ENCODE results near the gene RGPD8. TPM values are rescaled to one million over a fixed set of nuclear protein-coding genes. Genes with fewer than 3 reads are reported as not detected.
A peak's percentile ranks its signal among the peaks of the same experiment; 100 is the strongest.

RGPD8 gene
- total and polyA plus RNA-seq, 2 of the 13 experiments (the other 11 are each of a cell fraction or from before 2014, with no cell fraction given) = 2.3 to 12.8 TPM

DNA sequence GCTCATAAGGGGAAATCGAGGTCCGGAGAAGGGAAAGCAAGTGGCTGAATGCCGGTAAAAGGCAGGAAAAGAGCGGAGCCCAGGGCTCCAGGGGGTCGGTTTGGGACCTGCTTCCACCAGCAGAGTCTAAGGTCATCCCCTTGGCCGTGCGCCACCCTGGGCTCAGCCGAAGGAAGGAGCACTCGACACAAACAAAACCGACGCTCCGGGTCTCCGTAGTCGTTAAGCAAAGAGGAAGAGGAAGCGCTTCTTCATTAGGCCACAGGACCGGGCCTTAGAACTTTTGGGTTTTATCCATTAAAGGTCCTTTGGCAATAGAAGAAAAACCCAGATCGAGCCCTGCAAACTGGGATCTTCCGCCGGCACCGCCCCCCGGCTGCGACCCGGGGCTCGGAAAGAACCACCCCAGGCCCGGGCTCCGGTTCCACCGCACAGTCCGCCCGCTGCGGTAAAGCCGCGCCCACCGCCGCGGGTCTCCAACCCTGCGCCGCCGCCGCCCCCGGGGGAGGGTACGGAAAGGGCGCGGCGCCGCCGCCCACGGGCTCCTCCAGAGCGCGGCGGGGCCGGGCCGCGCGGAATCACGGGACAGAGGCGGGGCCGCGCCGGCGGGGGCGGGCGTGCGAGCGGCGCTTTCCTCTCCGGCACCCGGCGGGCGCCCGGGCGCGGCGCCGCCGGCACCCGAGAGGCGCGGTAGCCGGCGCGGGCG is 48.2 kb upstream of the RGPD8 start, which contains the start of gene TTL (continued):
- TF ChIP-seq, protein P1, sequence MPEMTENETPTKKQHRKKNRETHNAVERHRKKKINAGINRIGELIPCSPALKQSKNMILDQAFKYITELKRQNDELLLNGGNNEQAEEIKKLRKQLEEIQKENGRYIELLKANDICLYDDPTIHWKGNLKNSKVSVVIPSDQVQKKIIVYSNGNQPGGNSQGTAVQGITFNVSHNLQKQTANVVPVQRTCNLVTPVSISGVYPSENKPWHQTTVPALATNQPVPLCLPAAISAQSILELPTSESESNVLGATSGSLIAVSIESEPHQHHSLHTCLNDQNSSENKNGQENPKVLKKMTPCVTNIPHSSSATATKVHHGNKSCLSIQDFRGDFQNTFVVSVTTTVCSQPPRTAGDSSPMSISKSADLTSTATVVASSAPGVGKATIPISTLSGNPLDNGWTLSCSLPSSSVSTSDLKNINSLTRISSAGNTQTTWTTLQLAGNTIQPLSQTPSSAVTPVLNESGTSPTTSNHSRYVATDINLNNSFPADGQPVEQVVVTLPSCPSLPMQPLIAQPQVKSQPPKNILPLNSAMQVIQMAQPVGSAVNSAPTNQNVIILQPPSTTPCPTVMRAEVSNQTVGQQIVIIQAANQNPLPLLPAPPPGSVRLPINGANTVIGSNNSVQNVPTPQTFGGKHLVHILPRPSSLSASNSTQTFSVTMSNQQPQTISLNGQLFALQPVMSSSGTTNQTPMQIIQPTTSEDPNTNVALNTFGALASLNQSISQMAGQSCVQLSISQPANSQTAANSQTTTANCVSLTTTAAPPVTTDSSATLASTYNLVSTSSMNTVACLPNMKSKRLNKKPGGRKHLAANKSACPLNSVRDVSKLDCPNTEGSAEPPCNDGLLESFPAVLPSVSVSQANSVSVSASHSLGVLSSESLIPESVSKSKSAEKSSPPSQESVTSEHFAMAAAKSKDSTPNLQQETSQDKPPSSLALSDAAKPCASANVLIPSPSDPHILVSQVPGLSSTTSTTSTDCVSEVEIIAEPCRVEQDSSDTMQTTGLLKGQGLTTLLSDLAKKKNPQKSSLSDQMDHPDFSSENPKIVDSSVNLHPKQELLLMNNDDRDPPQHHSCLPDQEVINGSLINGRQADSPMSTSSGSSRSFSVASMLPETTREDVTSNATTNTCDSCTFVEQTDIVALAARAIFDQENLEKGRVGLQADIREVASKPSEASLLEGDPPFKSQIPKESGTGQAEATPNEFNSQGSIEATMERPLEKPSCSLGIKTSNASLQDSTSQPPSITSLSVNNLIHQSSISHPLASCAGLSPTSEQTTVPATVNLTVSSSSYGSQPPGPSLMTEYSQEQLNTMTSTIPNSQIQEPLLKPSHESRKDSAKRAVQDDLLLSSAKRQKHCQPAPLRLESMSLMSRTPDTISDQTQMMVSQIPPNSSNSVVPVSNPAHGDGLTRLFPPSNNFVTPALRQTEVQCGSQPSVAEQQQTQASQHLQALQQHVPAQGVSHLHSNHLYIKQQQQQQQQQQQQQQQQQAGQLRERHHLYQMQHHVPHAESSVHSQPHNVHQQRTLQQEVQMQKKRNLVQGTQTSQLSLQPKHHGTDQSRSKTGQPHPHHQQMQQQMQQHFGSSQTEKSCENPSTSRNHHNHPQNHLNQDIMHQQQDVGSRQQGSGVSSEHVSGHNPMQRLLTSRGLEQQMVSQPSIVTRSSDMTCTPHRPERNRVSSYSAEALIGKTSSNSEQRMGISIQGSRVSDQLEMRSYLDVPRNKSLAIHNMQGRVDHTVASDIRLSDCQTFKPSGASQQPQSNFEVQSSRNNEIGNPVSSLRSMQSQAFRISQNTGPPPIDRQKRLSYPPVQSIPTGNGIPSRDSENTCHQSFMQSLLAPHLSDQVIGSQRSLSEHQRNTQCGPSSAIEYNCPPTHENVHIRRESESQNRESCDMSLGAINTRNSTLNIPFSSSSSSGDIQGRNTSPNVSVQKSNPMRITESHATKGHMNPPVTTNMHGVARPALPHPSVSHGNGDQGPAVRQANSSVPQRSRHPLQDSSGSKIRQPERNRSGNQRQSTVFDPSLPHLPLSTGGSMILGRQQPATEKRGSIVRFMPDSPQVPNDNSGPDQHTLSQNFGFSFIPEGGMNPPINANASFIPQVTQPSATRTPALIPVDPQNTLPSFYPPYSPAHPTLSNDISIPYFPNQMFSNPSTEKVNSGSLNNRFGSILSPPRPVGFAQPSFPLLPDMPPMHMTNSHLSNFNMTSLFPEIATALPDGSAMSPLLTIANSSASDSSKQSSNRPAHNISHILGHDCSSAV (CRISPR knock-in tag; IDR thresholded peaks at IDR 0.05; ENCODE audit: borderline replicate concordance) = no peak
- TF ChIP-seq, protein P2, sequence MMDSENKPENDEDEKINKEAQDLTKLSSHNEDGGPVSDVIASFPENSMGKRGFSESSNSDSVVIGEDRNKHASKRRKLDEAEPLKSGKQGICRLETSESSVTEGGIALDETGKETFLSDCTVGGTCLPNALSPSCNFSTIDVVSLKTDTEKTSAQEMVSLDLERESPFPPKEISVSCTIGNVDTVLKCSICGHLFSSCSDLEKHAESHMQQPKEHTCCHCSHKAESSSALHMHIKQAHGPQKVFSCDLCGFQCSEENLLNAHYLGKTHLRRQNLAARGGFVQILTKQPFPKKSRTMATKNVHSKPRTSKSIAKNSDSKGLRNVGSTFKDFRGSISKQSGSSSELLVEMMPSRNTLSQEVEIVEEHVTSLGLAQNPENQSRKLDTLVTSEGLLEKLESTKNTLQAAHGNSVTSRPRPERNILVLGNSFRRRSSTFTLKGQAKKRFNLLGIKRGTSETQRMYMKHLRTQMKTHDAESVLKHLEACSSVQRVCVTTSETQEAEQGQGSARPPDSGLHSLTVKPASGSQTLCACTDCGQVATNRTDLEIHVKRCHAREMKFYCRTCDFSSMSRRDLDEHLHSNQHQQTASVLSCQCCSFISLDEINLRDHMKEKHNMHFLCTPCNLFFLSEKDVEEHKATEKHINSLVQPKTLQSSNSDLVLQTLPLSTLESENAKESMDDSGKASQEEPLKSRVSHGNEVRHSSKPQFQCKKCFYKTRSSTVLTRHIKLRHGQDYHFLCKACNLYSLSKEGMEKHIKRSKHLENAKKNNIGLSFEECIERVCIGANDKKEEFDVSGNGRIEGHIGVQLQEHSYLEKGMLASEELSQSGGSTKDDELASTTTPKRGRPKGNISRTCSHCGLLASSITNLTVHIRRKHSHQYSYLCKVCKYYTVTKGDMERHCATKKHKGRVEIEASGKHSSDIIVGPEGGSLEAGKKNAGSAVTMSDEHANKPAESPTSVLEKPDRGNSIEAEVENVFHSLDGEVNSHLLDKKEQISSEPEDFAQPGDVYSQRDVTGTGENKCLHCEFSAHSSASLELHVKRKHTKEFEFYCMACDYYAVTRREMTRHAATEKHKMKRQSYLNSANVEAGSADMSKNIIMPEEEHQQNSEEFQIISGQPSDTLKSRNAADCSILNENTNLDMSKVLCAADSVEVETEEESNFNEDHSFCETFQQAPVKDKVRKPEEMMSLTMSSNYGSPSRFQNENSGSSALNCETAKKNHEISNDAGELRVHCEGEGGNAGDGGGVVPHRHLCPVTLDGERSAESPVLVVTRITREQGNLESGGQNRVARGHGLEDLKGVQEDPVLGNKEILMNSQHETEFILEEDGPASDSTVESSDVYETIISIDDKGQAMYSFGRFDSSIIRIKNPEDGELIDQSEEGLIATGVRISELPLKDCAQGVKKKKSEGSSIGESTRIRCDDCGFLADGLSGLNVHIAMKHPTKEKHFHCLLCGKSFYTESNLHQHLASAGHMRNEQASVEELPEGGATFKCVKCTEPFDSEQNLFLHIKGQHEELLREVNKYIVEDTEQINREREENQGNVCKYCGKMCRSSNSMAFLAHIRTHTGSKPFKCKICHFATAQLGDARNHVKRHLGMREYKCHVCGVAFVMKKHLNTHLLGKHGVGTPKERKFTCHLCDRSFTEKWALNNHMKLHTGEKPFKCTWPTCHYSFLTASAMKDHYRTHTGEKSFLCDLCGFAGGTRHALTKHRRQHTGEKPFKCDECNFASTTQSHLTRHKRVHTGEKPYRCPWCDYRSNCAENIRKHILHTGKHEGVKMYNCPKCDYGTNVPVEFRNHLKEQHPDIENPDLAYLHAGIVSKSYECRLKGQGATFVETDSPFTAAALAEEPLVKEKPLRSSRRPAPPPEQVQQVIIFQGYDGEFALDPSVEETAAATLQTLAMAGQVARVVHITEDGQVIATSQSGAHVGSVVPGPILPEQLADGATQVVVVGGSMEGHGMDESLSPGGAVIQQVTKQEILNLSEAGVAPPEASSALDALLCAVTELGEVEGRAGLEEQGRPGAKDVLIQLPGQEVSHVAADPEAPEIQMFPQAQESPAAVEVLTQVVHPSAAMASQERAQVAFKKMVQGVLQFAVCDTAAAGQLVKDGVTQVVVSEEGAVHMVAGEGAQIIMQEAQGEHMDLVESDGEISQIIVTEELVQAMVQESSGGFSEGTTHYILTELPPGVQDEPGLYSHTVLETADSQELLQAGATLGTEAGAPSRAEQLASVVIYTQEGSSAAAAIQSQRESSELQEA (CRISPR knock-in tag; IDR thresholded peaks at IDR 0.05; ENCODE audit: not compliant biosample characterization) = no peak
- TF ChIP-seq ZNF331 (CRISPR knock-in tag; IDR thresholded peaks at IDR 0.05) (peak; percentile 10; the same call in 1 of the 2 replicates), PCBP2 (optimal IDR thresholded peaks at IDR 0.05; ENCODE audit: low read depth, low read length, poor library complexity, severe bottlenecking) (no peak), HNRNPK (IDR thresholded peaks at IDR 0.05; ENCODE audit: low read depth, low read length, poor library complexity, severe bottlenecking) (no peak), CHD2 (IDR thresholded peaks at IDR 0.05; ENCODE audit: low read depth, low read length) (no peak), MTF2 (CRISPR knock-in tag; IDR thresholded peaks at IDR 0.05; ENCODE audit: borderline replicate concordance) (no peak)
- TF ChIP-seq, protein P3, sequence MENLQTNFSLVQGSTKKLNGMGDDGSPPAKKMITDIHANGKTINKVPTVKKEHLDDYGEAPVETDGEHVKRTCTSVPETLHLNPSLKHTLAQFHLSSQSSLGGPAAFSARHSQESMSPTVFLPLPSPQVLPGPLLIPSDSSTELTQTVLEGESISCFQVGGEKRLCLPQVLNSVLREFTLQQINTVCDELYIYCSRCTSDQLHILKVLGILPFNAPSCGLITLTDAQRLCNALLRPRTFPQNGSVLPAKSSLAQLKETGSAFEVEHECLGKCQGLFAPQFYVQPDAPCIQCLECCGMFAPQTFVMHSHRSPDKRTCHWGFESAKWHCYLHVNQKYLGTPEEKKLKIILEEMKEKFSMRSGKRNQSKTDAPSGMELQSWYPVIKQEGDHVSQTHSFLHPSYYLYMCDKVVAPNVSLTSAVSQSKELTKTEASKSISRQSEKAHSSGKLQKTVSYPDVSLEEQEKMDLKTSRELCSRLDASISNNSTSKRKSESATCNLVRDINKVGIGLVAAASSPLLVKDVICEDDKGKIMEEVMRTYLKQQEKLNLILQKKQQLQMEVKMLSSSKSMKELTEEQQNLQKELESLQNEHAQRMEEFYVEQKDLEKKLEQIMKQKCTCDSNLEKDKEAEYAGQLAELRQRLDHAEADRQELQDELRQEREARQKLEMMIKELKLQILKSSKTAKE (CRISPR knock-in tag; IDR thresholded peaks at IDR 0.05; ENCODE audit: borderline replicate concordance) = no peak

Measured in HepG2 (cell line).